ENCODE measurements around the gene TCP11. TPM values are rescaled to one million over a fixed set of nuclear protein-coding genes. Genes with fewer than 3 reads are reported as not detected.

The TCP11 gene
- total RNA-seq, 6 experiments from 2014 or later = 0.31 TPM; not detected in 5

DNA sequence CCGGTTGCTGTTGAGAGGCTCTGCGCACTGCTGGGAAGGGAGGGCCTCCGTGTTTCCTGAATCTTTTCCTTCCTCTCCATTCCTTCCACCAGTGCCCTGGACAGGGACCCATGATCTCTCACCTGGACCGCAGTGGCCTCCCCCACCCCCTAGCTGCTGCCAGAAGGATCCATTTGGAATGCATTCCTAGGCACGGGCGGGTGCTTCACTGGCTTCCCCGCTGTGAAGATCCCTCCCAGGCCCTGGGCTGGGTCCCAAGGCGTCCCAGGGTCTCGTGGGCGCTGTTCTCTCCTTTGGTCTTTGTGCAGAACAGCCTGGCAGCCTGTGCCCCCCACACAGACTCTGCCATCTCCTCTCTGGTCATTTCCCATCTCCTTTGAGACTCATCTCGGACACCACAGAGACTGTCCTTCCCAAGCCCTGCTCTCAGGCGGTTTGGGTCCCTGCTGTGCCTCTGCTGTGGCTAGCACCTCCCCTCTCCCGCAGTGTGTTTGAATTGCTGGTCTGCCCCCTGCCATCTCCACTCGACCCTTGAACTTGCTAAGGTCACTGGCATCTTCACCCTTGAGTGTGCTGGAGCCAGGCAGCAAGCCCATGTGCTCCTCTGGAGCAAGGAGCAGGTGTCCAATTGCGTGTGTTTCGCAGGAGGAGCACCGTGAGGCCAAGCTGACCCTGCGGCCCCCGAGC, 59.0 kb downstream of the TCP11 start:
- Histone ChIP-seq H3K4me3 (no peak overlapping the region), H3K4me1 (no peaks in the 10 kb centered on the region), H3K27me3 (no peaks in the 10 kb centered on the region), H3K36me3 (peaks cover 0 to 69% (median 18%) of the 10 kb centered on the region in 4 donors), H3K9me3 (no peaks in the 10 kb centered on the region), H3K27ac (no peak overlapping the region)
- DNase-seq = peak in 2 of 3 donors; percentile 11 to 40
- 56% methylated on average over 11 of the region's 19 CpGs for WGBS (ENCODE audit: insufficient coverage, low coverage, low lambda C conversion rate, missing lambda C conversion rate)
- intact Hi-C loops (cut with DNase I) = no loop called here
- TF ChIP-seq POLR2A (IDR thresholded peaks at IDR 0.05) = no peak
- TF ChIP-seq, protein P1, sequence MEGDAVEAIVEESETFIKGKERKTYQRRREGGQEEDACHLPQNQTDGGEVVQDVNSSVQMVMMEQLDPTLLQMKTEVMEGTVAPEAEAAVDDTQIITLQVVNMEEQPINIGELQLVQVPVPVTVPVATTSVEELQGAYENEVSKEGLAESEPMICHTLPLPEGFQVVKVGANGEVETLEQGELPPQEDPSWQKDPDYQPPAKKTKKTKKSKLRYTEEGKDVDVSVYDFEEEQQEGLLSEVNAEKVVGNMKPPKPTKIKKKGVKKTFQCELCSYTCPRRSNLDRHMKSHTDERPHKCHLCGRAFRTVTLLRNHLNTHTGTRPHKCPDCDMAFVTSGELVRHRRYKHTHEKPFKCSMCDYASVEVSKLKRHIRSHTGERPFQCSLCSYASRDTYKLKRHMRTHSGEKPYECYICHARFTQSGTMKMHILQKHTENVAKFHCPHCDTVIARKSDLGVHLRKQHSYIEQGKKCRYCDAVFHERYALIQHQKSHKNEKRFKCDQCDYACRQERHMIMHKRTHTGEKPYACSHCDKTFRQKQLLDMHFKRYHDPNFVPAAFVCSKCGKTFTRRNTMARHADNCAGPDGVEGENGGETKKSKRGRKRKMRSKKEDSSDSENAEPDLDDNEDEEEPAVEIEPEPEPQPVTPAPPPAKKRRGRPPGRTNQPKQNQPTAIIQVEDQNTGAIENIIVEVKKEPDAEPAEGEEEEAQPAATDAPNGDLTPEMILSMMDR (IDR thresholded peaks at IDR 0.05) = no peak
- ATAC-seq = no peak

DNA sequence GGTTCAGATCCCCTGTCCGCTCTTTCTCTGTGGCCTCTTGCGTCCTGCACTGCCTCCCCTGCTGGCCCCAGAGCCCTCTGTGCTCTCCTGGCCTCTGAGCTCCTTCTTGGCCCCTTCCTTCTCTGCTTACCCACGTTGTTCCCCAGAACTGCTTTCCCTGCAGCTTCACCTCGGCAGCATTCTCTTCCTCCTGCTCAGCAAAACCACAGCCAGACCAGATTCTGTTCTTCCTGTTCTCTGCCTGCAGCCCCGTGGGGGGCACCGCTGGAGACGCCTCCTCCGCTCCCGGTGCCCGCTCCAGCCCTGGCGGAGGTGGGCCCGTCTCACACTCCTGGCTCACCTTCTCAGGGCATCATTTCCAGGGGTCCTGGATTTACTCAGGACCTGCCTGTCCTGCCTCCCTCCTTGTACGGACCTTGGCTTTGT, 59.7 kb downstream of the TCP11 start:
- TF ChIP-seq POLR2A (IDR thresholded peaks at IDR 0.05) = no peak
- TF ChIP-seq, protein P1 (IDR thresholded peaks at IDR 0.05) = no peak
- Histone ChIP-seq H3K4me1 (no peaks in the 10 kb centered on the region), H3K36me3 (peaks cover 0 to 62% (median 19%) of the 10 kb centered on the region in 4 donors), H3K27ac (no peak overlapping the region), H3K9me3 (no peaks in the 10 kb centered on the region), H3K4me3 (no peak overlapping the region), H3K27me3 (no peaks in the 10 kb centered on the region)
- intact Hi-C loops (cut with DNase I) = no loop called here
- 58% methylated on average over 12 of the region's 13 CpGs for WGBS (ENCODE audit: insufficient coverage, low coverage, low lambda C conversion rate, missing lambda C conversion rate)
- ATAC-seq = peak; percentile 16 to 45 (median 32)
- peak in 2 of 3 donors; percentile 17 to 44 for DNase-seq

GRCh38 chr6:35080821-35081425, 60.2 kb downstream of the TCP11 start:
- Histone ChIP-seq H3K4me1 (no peaks in the 10 kb centered on the region), H3K27ac (no peak overlapping the region), H3K27me3 (no peaks in the 10 kb centered on the region), H3K9me3 (no peaks in the 10 kb centered on the region), H3K36me3 (peaks cover 0 to 57% (median 19%) of the 10 kb centered on the region in 4 donors), H3K4me3 (no peak overlapping the region)
- ATAC-seq = peak; percentile 11 to 35 (median 15)
- TF ChIP-seq, protein P1 (IDR thresholded peaks at IDR 0.05) = no peak
- TF ChIP-seq POLR2A (IDR thresholded peaks at IDR 0.05) = no peak
- intact Hi-C loops (cut with DNase I) = no loop called here
- peak in 2 of 3 donors; percentile 24 to 42 for DNase-seq
- WGBS (ENCODE audit: insufficient coverage, low coverage, low lambda C conversion rate, missing lambda C conversion rate) = no CpG with 5 or more reads among the region's 21 CpGs

DNA sequence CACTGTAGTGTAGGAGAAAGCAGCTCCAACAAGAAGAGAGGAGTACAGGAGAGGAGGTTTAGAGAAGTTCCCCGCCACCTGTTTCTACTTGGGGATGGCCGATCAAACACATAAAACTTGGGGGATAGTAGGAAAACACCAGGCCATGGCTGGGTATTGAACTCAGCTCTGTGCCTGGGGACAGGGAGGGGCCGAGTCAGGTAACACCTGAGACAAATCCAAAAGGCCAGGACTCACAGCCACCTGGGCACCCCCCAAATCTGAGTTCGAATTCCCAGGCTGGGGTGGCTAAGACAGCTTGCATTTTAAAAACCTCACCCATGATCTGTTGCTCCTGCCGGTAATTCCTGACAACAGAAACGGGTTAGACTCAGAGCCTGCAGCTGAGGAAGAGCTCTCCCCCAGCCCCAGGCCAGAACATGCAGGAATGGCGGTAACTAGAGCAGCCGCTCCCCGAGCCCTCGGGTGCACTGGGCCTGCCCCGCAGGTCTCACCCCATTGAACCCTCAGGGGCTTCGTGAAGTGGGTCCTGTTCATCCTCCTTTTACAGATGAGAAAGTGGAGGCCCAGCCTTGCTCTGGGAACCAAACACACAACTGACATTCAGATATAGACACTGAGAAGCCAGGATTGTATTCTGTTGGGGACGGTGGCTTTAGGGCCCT, 61.0 kb downstream of the TCP11 start:
- DNase-seq (peak in 2 of 3 donors; percentile 5 to 32), ATAC-seq (no peak)
- intact Hi-C loops (cut with DNase I) = no loop called here
- WGBS (ENCODE audit: insufficient coverage, low coverage, low lambda C conversion rate, missing lambda C conversion rate) = 96% methylated on average over 3 of the region's 13 CpGs
- TF ChIP-seq POLR2A (IDR thresholded peaks at IDR 0.05) = no peak
- TF ChIP-seq, protein P1 (IDR thresholded peaks at IDR 0.05) = no peak
- no peak overlapping the region for H3K4me3 ChIP-seq
- H3K27ac ChIP-seq = no peak overlapping the region
- peaks cover 0 to 49% (median 17%) of the 10 kb centered on the region in 4 donors for H3K36me3 ChIP-seq
- no peaks in the 10 kb centered on the region for H3K9me3 ChIP-seq
- H3K27me3 ChIP-seq = no peaks in the 10 kb centered on the region
- H3K4me1 ChIP-seq = no peaks in the 10 kb centered on the region

Data from right lobe of liver (tissue), 6 donors.